DMS53 treated with DMSO at 0.1 percent for 48 hours (cell line): ENCODE data around the gene GAPDHS.
A peak's percentile ranks its signal among the peaks of the same experiment; 100 is the strongest.

Source experiments
- DNase-seq: peaks from one replicate; lab custom pipeline; 2025; ENCODE audit not compliant: unreplicated experiment; lab: John Stamatoyannopoulos, UW

The GAPDHS gene

DNA sequence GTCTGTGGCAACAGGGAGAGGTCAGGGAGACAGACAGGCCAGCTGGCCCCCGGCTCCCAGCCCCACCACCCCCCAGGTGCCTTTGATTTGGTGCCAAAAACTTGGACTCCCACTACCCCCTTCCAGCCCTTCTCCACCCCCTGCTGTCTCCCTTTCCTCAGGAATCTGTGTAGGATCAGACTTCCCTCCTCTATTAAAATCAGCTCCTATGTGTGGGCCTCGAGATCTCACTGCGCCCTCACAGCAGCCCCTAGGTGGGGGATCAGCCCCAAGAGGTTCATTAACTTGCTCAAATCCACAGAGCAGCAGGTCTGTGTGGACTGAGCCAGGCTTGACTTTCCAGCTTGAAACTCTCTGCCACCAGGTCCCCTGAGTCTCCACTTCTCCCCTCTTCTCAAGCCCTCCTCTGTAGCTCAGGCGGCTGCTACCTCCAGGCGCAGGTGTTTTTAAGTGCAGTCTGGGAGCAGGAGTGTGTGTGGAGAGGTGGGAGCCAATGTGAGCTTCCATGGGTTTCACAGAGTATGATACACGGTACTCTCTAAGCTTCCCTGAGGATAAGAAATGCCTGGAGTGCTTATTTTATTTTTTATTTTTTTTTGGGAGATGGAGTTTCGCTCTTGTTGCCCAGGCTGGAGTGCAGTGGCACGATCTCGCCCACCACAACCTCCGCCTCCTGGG lies 1.7 kb downstream of the GAPDHS start:
- no peak for DNase-seq

- DNase-seq, result no peak
Measured at GRCh38 chr19:35539314-35539713, 6.1 kb downstream of the GAPDHS start.

DNA sequence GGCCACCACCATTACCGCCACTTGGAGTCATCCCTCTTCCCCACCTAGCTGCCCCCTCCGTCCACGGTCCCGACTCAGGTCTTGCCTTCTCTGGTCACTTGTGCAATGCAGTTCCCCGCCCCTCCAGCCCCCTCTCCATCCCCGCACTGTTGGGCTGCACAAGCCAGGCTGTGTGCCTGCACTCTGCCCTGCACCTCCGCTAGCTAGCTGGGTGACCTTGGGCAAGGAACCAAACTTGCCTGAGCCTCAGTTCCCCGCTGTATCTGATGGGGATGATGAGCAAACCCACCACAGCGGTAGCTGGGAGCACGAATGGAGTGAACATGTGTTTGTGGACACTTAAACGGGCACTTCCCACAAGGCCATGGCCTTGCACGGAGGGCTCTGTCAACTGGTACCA lies 6.6 kb downstream of the GAPDHS start:
- DNase-seq, result no peak

- no peak for DNase-seq
Measured at GRCh38 chr19:35540356-35540927, 7.2 kb downstream of the GAPDHS start.

GRCh38 chr19:35542209-35542608 lies 9.0 kb downstream of the GAPDHS start:
- DNase-seq, result no peak

- DNase-seq, result no peak
Measured at GRCh38 chr19:35543280-35544109, 10.2 kb downstream of the GAPDHS start.

- no peak for DNase-seq
Measured at GRCh38 chr19:35544110-35544802, 11.0 kb downstream of the GAPDHS start.

- peak; percentile 87 for DNase-seq
Measured at GRCh38 chr19:35545001-35545854, 12.0 kb downstream of the GAPDHS start, which contains the start of gene TMEM147. TSS of gene TMEM147 (plus strand) at chr19:35545626. CDS start at chr19:35545740, 114 bp downstream.

- DNase-seq, result no peak
Measured at GRCh38 chr19:35545855-35546381, 12.7 kb downstream of the GAPDHS start.

DNA sequence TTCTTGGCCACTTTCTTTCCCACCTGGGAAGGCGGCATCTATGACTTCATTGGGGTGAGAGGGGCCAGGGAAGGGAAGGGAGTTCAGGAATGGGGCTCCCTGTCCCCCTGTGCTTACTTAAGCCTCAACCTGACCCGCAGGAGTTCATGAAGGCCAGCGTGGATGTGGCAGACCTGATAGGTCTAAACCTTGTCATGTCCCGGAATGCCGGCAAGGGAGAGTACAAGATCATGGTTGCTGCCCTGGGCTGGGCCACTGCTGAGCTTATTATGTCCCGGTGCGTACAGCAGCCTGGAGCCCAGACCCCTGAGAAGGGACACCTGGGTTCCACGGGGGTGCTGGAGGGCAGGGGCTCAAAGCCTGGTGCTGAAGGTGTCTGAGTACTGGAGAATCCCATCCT lies 13.3 kb downstream of the GAPDHS start:
- no peak for DNase-seq

DNA sequence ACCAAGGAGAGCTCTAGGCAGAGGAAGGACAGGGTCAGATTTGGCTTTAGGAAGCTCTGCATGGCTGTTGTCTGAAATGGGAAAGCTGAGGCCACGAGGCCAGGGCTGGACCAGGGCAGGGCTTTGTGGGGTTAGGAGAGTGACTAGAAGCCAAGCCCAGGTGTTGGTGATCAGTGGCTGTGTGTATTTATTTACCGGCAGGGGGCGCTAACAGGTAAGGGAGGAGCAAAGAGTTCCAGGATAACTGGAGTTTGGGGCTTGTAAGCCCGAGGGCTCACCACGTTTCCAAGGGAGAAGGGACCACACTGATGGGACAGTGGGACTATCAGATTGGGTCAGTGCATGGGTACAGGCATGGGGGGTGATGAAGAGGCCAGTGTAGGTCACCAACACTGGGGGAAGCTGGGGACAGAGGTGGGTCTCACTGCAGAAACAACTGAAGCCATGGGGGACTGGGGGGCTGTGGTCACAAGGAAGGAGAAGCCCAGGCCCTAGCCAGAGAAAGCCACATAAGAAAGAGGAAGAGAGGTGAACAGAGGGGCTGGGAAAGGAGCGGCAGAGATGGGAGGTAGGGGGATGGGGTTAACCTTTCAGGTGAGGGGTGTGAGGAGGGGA lies 16.0 kb downstream of the GAPDHS start:
- DNase-seq, result peak; percentile 69

GRCh38 chr19:35549879-35550523 lies 16.7 kb downstream of the GAPDHS start:
- DNase-seq, result no peak

GRCh38 chr19:35551091-35551810 lies 18.0 kb downstream of the GAPDHS start:
- no peak for DNase-seq

- DNase-seq, result no peak
Measured at GRCh38 chr19:35552534-35553384, 19.5 kb downstream of the GAPDHS start.

GRCh38 chr19:35553385-35554000 lies 20.2 kb downstream of the GAPDHS start:
- DNase-seq, result no peak

GRCh38 chr19:35554076-35554475 lies 20.8 kb downstream of the GAPDHS start:
- DNase-seq, result no peak

GRCh38 chr19:35555301-35556005 lies 22.2 kb downstream of the GAPDHS start:
- no peak for DNase-seq
